Measurements from ENCODE around the gene UNC5B.

- no peak for TF ChIP-seq CTCF (optimal IDR thresholded peaks at IDR 0.05 in 1 of 3, IDR thresholded peaks at IDR 0.05 in 1 of 3, conservative IDR thresholded peaks at IDR 0.05 in 1 of 3; ENCODE audit: extremely low read depth in 1 of 3, insufficient read depth in 2 of 3, low read length in 3 of 3)
- TF ChIP-seq EZH2 (IDR thresholded peaks at IDR 0.05; ENCODE audit: low read length) = no peak
These were observed 1.3 kb upstream of the UNC5B start for GRCh38 chr10:71211053-71211452.
